Dedifferentiated amniotic fluid mesenchymal stem cell (primary cell): Measurements from ENCODE around the gene GREB1.
A peak's percentile ranks its signal among the peaks of the same experiment; 100 is the strongest.

Experiments
- DNase-seq: peaks from one replicate; pipeline ENCODE4 v3.0.0-alpha.2; 2016; ENCODE audit errors: extremely low spot score

Gene GREB1

DNA sequence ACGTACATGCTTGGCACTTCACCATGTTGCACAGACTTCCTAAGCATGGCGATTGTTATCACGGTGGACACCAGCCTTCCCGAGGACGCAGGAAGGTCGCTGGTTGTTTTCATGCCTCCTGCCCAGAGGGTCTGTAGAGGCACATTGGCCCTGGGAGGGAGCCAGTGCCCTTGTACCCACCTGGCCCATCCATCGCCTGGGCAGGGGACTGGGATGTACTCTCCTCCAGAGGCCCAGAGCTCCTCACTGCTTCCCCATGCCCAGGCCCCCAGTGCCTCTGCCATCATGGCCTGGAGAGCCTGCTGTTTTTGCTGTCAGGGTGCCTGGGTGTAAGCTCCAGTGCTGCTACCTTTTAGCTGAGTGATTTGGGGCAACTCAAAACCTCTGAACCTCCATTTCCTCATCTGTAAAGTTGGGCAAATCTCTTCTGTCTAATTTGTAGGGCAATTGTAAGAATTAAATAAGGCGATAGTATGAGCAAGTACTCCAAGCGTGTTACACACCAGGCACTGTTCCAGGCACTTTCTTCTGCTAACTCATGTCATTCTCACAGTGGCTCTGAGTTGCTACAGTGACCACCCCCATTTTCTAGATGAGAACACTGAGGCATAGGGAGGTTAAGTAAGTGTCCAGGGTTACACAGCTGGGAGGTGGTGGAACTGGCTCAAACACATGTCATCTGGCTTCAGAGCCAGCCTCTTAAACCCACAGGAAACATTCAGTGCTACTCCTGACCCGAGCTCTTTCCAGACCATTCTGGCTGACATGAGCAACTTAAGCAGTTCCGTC is 45.3 kb downstream of the GREB1 start:
- no peak for DNase-seq

DNA sequence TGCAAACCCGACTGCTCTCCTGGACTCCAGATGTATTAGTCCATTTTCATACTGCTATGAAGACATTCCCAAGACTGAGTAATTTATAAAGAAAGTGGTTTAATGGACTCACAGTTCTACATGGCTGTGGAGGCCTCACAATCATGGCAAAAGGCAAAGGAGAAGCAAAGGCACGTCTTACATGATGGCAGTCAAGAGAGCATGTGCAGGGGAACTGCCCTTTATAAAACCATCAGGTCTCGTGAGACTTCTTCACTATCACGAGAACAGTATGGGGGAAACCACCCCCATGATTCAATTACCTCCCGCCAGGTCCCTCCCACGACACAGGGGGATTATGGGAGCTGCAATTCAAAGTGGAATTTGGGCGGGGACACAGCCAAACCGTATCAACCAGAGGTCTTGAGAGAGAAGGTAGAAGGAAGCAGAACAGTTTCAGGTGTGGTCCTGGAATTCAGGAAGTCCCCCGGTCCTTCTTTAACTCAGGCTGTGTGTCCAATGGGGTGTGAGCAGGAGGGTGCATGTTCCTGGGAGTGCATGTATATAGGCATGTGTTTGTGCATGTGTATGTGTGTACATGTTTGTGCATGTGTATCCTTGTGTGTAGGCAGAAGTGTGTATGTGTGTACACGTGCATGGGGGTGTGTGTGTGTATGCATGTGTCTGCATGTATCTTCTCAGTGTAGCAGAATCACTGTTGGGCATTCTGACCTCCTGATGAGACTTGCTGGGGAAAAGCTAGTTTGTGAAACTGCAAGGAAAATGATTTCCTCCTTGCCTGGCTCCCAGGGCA is 46.2 kb downstream of the GREB1 start:
- no peak for DNase-seq

DNA sequence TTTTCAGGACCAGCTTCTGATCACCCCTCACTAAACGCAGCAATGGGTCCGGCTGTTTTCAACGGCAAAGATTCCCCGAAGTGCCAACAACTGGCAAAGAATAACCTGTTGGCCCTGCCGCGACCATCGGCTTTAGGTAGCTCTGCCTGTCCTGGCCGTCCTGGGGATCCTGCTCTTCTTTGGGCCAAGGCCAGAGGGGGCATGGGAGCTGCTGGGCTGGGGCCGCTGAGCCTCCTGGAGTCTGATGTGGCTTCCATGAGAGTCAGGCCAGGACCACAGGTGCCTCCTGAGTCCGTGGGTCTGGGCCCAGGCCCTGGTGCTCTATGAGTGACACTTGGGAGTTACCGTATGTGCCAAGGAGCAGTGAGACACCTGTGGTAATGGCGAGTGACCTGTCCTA is 46.9 kb downstream of the GREB1 start:
- no peak for DNase-seq

DNA sequence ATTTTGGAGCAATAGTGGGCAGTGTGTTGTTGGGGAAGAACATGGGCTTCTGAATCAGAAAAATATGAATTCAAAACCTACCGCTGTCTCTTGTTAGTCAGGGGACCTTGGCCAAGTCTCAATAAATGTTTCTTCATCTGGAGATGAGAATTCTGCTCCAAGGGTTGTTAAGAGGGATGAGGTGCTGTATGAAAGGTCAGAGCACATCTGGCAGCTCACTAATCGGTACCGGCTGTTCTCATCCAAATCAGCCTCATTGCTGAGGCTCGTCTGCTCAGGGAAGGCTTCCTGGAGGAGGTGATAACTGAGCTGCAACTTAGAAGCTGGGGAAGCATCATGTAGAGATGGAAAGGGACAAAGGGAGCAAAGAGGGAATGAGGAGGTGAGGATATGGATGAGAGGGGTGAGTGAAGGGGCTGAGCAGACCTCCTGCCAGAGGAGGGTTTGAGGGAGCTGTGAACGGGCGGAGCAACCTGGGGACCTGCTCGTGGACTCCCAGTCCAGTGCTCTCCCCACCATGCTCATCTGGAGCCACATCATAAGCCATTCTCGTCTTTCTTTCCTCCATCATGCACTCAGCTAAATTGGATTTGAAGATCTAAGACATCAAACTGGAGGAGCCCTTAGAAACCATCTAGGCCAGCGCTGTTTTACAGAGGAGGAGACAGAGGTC is 47.4 kb downstream of the GREB1 start:
- DNase-seq, result no peak

DNA sequence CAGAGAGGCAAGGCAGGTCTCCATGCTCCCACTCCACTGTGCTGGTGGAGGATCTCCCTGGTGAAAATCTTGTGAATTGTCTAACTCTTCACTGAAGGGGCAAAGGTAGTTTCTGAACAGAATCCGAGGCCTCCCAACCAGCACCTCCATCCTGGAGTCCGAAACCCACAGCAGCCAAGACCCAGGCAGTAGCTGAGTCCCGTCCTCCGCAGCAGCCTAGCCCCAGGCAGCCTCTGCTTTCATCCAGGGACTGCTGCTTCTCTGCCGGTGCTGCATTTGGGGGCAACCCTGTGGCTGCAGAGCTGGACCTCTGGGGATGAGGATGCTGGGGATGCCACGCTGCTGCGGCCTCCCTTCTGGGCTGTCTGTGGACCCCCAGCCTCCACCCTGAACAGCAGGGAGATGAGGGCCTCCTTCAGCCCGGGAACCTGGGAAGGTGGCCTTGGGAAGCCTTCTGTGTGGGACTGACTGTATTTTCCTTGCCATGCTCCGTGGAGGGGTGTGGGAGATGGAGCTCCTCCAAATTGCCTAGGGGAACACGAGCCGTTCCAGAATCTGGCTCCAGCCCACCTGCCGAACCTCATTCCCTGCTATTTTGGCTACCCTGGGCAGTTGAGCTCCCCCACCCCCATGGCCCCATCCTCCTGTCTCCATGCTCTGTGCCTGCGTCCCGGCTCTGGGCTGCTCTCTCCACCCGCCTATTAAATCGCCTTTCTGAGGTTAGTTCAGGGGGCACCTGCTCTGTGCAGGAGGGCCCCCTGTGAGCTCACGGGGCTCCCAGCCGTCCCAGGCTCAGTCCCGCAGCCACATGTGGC is 48.2 kb downstream of the GREB1 start:
- DNase-seq, result no peak

DNA sequence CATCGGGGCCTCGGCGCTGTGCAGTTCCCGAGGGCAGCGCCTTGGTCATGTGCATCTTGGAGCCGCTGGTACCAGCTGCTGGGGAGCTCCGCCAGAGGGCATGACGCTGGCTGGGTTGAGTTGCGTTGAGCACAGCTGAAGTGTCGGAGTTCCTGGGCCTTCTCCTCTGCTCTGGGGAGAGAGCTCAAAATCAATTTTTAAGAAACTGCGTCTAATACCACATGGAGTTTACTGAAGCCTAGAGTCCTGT is 48.7 kb downstream of the GREB1 start:
- no peak for DNase-seq

DNA sequence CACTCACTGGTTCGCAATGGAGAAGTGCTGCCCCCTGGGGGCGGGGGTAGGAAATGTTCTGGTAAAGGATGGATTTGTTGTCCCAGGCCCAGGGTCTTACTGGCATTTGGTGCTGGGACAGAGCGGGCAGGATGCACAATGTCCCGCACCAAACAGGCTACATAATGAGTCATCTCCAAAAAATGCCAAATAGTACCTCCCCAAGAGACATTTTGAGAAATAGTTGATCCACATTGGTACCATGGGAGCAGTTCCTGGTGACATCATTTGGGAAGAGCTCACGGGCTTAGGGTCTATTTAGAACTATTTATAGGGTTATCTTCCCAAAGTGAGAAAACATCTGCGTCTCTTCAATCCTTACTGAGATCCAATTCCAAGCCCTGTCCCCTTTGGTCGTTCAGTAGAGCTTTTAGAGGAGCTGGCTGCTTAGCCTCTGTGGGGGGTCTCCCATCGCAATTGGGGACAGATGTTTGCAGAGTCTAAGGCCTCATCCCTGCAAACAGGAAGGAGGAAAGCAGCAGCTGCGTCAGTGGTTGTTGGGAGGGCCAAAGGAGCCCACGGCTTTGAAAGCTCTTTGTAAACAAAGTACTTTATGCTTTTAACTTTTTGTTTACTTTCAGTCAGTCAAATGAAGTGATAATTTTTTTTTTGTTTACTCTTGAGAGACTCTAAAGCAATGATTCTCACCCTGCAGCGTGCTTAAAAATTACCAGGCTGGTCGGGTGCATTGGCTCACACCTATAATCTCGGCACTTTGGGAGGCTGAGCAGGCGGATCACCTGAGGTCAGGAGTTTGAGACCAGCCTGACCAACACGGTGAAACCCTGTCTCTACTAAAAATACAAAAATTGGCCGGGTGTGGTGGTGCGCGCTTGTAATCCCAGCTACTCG is 49.3 kb downstream of the GREB1 start:
- peak; percentile 17 for DNase-seq

DNA sequence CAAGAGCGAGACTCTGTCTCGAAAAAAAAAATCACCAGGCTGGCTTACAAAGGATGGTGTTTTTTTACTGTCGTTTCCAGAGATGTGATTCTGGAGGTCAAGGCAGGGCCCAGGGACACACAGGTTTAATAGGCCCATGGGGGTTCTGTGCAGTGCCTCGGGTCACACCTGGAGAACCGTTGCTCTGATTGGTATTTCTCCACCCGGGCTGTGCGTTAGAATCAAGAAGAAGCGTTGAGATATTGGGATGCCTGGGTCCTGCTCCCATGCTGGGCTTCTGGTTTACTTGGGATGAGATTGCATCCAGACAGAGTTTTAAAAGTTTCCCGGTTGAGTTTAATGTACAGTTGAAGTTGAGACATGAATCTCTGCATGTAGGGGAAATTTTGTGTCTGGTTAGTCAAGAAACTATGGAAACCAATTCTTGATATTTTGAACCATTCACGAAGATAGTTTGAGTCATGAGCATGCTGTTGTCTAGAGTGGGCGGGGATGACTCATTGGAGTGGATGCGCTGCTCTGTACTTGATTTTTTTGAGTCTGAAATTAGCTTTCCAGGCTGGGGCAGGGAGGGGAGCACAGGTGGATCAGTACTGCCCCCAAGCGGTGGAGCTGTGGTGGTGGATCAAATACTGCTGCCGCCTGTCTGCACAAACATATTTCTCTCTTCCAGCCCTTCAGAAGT is 50.1 kb downstream of the GREB1 start:
- DNase-seq, result peak; percentile 94

DNA sequence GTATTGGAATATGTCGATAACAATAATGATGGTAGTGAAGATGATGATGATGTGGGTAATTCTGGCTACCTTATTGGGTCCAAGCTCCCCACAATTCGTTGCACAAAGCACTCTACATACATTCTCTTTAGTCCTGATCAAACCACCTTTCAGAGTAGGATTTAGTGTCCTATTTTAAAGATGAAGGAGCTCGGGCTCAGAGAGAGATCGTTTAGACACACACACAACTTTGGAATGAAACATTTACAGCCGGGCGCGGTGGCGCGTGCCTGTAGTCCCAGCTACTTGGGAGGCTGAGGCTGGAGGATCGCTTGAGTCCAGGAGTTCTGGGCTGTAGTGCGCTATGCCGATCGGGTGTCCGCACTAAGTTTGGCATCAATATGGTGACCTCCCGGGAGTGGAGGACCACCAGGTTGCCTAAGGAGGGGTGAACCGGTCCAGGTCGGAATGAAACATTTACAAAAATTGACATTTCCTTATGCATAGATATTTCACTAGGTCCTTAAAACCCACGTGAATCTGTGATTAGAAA is 50.7 kb downstream of the GREB1 start:
- no peak for DNase-seq

DNA sequence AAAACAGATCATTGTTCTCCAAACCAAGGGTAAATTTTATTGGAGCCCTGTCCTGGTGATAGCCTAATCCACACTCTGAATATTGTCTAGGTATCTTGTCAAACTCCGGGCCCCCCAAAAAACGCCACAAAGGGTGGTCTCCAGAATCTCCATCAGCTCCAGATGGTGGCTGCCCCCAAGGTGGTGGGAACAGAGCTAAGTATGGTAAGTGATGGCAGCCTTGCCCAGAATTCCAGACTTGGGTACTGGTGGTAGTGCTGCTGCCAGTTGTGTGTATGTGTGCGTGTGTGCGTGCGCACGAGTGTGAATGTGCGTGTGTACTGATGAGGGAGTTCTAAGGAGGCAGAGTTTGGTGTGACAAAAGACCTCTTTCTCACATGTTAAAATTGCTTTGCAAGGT is 51.2 kb downstream of the GREB1 start:
- DNase-seq, result no peak

DNA sequence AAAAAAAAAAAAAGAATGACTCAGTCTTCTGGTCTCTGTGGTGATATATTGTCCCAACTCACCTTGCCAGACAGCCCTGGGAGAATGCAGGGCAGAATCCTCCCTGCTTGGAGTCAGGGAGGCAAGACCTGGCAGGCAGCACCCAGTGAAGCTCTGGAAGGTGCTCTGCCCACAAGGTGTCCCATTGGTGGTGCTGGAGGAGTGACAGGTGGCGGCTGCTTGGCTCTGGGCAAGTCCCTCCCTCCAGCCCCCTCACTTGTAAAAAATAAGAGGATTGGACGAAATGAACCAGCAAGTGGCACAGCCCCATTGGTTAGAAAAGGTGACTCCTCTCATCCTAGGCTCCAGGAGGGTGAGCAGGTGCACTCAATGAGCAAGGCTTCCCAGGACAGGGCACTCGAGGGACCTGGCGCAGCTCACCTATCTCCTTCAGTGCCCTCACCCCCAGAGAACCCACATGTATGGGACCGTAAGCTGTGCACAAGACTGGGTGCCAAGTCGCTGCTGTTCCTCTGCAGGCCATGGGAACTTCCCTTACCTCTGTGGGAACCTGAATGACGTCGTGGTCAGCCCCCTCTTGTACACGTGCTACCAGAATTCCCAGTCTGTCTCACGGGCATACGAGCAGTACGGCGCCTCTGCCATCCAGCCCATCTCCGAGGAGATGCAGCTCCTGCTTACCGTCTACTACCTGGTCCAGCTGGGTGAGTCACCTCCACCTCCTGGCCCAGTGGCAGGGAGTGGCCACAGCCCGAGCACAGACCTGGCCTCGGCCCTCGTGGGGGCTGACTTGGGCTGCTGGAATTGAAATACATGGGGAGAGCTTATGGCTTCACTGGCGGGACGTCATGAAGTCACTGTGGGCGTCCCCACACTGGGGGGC is 54.6 kb downstream of the GREB1 start:
- DNase-seq, result no peak

DNA sequence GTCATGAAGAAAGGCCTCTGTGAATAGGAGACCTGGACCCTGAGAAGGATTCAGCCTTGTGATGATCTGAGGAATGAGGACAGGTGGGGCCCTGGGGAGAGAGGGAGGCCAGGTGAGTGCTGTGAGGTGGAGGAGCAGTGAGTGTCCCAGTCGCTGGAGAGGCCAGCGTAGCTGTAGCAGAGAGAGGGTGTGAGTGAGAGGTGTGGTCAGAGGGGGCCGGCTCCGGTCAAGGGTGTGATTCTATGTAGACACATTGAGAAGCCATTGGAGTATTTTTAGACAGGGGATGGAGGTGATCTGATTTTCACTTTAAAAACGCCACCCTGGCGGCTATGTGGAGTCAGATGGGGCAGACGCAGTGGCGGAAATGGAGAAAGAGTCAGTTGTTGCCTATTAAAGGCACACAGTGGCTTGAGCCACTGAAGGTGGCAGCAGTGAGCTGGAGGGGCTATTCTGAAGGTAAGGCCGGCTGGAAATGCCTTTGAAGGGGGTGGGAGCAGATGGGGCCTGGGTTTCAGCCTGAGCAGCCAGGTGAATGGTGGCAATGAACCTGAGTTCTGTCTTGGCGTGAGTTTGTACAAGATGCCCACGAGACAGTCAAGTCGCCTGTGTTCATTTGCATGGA is 55.6 kb downstream of the GREB1 start:
- DNase-seq, result no peak

DNA sequence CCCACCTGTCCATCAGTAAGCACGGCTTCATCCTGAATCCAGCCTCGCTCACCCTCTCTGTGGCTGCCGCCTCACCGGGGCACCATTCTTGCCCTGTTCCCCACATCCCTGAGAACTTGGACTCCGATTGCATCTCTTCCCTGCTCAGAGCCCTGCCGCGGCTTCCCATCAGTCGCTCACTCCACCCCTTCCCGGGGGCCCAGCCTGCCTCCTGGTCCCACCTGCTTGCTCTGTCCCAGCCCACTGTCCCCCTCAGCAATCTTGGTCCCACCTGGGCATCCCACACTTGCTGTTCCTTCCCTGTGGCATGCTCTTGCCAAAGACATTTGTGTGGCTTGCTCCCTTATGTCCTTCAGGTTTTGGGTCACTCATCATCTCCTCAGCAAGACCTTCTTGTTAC is 56.3 kb downstream of the GREB1 start:
- no peak for DNase-seq

DNA sequence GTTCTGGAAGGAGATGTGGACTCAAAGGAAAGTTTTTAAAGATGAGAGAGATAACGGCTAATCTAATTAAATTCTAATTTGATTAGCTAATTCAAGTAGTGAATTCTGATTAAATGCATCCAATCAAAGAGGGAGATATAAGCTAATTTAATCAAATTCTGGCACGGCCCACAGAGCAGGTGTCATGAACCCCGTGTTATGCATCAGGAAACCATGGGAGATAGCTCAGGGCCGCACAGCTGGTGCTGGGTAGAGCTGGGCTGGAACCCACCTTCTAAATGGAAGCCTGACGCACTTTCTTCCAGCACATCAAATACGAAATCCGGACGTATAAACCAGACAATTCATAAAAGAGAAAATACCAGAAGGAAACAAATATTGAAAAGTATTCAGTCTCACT is 57.2 kb downstream of the GREB1 start:
- DNase-seq, result no peak

DNA sequence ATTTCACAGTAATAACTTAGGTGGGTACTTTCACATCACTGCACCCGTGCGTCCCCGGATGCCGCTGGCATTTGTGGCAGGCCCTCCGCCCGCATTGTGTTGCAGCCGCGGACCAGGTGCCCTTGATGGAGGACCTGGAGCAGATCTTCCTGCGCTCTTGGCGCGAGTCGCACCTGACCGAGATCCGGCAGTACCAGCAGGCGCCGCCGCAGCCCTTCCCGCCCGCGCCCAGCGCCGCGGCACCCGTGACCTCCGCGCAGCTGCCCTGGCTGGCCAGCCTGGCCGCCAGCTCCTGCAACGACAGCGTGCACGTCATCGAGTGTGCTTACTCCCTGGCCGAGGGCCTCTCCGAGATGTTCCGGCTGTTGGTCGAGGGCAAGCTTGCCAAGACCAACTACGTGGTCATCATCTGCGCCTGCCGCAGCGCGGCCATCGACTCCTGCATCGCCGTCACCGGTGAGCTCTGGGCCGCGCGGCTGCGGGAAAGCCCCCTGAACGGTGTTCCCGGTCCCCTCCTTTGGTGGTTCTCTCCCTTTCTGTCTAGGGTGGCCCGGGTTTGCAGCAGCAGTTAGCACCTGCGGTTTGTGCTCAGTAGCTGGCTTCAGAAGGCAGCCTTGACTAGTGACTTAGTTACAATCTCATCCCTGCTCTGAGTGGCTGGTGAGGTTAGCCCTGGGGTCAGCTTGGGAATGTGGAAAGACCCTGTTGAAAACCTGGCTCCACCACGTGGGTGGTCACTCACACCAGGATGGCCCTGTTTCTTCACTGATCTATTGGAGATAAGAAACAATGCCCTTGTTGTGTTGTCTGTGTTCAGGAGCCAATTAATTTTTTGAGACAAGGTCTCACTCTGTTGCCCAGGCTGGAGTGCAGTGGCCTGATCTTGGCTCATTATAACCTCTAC is 59.1 kb downstream of the GREB1 start:
- DNase-seq, result no peak

DNA sequence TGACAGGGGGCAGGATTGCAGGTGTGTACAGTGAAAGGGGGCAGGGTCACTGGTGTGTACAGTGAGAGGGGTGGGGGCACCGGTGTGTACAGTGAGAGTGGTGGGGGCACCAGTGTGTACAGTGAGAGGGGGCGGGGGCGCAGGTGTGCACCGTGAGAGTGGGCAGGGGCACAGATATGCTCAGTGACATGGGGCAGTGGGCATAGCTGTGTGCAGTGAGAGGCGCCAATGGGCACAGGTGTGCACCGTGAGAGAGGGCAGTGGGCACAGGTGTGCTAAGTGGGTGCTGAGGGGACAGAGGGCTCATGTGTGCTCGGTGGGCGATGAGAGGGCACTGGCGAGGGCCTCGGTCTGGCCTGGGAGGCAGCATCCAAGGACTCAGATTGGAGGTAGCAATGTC is 63.0 kb downstream of the GREB1 start:
- DNase-seq, result no peak

DNA sequence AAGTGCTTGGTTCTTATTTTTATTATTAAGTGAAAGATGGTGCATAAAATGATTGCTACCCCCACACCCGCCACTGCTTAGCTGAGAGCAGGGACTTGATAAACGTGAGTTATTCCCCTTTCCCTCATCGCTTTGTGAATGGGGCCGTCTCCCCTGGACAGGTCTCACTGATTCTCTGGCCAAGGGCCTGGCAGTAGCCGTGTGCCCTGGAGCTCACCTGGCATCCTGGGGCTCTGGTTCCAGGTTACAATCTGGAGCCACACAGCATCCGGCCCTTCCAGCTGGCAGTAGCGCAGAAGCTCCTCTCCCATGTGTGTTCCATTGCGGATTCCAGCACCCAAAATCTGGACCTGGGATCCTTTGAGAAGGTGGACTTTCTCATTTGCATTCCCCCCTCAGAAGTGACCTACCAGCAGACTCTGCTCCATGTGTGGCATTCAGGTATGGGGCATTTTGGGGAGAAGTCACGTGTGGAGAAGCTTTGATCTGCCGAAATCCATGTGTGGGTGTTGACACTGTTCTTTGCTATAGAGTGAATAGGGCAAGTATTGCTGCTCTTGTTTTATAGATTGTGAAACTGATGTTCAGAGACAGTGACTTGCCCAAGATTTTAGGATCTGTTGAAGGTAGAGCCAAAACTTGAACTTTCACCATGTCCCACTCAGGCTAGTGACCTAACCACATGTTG is 63.8 kb downstream of the GREB1 start:
- no peak for DNase-seq
